ENCODE measurements around the gene FKBP10. TPM values are rescaled to one million over a fixed set of nuclear protein-coding genes. Genes with fewer than 3 reads are reported as not detected.

Gene FKBP10
- total and polyA plus RNA-seq, 7 experiments from 2014 or later = 0.34 to 0.76 TPM; not detected in 5

DNA sequence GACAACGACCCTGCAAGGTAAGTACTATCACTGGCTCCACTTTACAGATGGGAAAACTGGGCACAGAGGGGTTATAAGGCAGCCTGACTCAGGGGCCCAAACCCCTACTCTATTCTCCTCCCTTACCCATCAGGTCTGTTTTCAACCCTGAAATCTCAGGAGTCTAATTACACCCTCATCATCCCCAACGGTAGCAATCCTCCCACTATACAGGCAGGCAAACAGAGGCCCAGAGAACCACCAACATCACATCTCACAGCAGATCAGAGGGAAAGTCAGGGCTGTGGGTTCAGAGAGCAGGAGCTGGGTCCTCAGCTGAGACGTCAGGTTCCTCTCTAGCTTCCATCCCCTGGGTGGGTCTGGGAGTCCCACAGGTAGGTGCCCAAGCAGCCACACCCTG lies 42.8 kb upstream of the FKBP10 start:
- POLR2A ChIA-PET = no interaction called here
- Mint-ChIP-seq H3K4me1 (no peaks in the 10 kb centered on the region), H3K9me3 (no peaks in the 10 kb centered on the region), H3K27ac (no peak overlapping the region), H3K36me3 (no peaks in the 10 kb centered on the region), H3K4me3 (no peak overlapping the region), H3K27me3 (no peaks in the 10 kb centered on the region)
- Histone ChIP-seq H3K9me3 (ENCODE audit: control insufficient read depth in 2 of 3, low read length in 3 of 3) (no peaks in the 10 kb centered on the region), H3K36me3 (ENCODE audit: control insufficient read depth in 2 of 3, insufficient read depth in 3 of 3, low read length in 3 of 3) (no peaks in the 10 kb centered on the region), H3K27ac (ENCODE audit: low read depth, low read length) (no peak overlapping the region), H3K27me3 (ENCODE audit: control insufficient read depth in 2 of 2, insufficient read depth in 2 of 2, low read length in 2 of 2) (no peaks in the 10 kb centered on the region), H3K4me3 (ENCODE audit: low read length) (no peak overlapping the region), H3K4me1 (ENCODE audit: control insufficient read depth in 2 of 2, insufficient read depth in 2 of 2, low read length in 2 of 2) (no peaks in the 10 kb centered on the region)
- CTCF ChIA-PET = no interaction called here
- DNase-seq (no peak), ATAC-seq (no peak)
- intact Hi-C loops (cut with micrococcal nuclease) = no loop called here

DNA sequence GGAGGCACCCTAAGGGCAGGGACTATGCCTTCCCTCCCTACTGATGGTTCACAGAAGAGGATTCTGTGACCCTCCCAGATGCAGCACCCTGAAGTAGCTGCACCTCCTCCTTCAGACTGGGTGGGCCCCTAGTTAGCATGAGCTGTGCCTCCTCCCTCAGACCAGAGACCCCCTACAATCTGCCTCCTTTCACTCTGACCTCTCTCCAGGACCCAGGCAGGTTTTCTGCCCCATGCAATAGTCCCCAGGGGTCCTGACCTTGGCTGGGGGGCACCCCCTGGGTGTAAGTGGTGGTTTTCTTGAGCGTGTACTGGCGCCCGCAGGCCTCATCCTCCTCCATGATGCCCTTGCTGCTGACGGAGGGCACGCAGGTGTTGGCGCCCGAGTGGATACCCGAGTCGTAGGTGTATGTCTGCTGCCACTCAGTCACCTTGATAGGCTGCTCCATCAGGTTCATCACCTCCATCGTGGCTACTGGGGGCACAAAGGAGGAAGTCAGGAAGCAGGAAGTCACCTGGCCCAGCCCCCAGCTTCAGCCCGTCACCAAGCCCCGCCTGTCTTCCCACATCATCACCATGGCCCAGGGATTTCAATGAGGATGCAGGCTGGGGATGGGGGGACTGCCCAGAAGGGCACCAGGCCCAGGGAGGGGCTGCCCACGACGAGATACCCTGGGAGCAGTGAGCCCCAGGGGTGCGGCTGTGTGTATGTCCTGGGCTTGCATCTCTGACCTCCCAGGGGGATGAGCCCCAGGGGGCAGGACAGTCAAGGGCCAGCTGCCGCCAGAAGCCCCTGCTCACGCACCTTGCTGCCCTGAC lies 41.2 kb upstream of the FKBP10 start:
- H3K4me1 Mint-ChIP-seq = no peaks in the 10 kb centered on the region
- no peaks in the 10 kb centered on the region for H3K27me3 ChIP-seq (ENCODE audit: control insufficient read depth in 2 of 2, insufficient read depth in 2 of 2, low read length in 2 of 2)
- H3K9me3 Mint-ChIP-seq = no peaks in the 10 kb centered on the region
- intact Hi-C loops (cut with micrococcal nuclease) = no loop called here
- H3K9me3 ChIP-seq (ENCODE audit: control insufficient read depth in 2 of 3, low read length in 3 of 3) = no peaks in the 10 kb centered on the region
- H3K27ac ChIP-seq (ENCODE audit: low read depth, low read length) = no peak overlapping the region
- H3K36me3 Mint-ChIP-seq = peaks cover 0 to 3% (median 0%) of the 10 kb centered on the region in 5 donors
- POLR2A ChIA-PET = interaction anchor here (0.5 to 0.6 kb wide), 2 partner anchors 75 to 857 kb away, joined by 3 to 5 read pairs; no protein-coding TSS in a partner anchor
- no peaks in the 10 kb centered on the region for H3K36me3 ChIP-seq (ENCODE audit: control insufficient read depth in 2 of 3, insufficient read depth in 3 of 3, low read length in 3 of 3)
- H3K27ac Mint-ChIP-seq = peak overlapping the region in 1 of 9 donors; percentile 41
- no peaks in the 10 kb centered on the region for H3K4me1 ChIP-seq (ENCODE audit: control insufficient read depth in 2 of 2, insufficient read depth in 2 of 2, low read length in 2 of 2)
- CTCF ChIA-PET = no interaction called here
- no peak for ATAC-seq
- no peak for DNase-seq
- H3K4me3 Mint-ChIP-seq = no peak overlapping the region
- H3K27me3 Mint-ChIP-seq = peaks cover 0 to 5% (median 4%) of the 10 kb centered on the region in 5 donors
- H3K4me3 ChIP-seq (ENCODE audit: low read length) = no peak overlapping the region

DNA sequence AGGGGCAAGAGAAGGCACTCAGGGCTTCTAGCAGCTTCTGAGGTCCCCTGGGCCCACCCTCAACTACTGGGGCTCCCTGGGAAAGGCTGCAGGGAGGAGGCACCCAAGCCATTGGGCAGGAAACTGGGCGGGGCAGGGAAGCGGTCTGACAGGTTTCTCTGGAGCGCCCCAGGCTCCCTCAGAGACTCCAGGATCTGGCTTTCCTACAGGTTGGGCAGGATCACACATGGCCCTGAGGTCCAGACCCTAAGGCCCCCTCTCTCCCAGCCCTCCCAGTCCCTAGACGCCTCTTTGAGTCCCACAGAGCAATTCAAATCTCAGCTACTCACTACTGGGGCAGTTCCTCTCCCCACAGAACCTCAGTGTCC lies 40.6 kb upstream of the FKBP10 start:
- H3K4me1 ChIP-seq (ENCODE audit: control insufficient read depth in 2 of 2, insufficient read depth in 2 of 2, low read length in 2 of 2) = no peaks in the 10 kb centered on the region
- no peaks in the 10 kb centered on the region for H3K9me3 ChIP-seq (ENCODE audit: control insufficient read depth in 2 of 3, low read length in 3 of 3)
- Mint-ChIP-seq H3K36me3 (peaks cover 0 to 3% (median 0%) of the 10 kb centered on the region in 5 donors), H3K9me3 (no peaks in the 10 kb centered on the region), H3K4me3 (no peak overlapping the region), H3K27ac (no peak overlapping the region), H3K27me3 (peaks cover 0 to 5% (median 4%) of the 10 kb centered on the region in 5 donors), H3K4me1 (no peaks in the 10 kb centered on the region)
- intact Hi-C loops (cut with micrococcal nuclease) = no loop called here
- H3K36me3 ChIP-seq (ENCODE audit: control insufficient read depth in 2 of 3, insufficient read depth in 3 of 3, low read length in 3 of 3) = no peaks in the 10 kb centered on the region
- POLR2A ChIA-PET = no interaction called here
- ATAC-seq = no peak
- CTCF ChIA-PET = no interaction called here
- no peak overlapping the region for H3K27ac ChIP-seq (ENCODE audit: low read depth, low read length)
- no peaks in the 10 kb centered on the region for H3K27me3 ChIP-seq (ENCODE audit: control insufficient read depth in 2 of 2, insufficient read depth in 2 of 2, low read length in 2 of 2)
- no peak overlapping the region for H3K4me3 ChIP-seq (ENCODE audit: low read length)
- no peak for DNase-seq

DNA sequence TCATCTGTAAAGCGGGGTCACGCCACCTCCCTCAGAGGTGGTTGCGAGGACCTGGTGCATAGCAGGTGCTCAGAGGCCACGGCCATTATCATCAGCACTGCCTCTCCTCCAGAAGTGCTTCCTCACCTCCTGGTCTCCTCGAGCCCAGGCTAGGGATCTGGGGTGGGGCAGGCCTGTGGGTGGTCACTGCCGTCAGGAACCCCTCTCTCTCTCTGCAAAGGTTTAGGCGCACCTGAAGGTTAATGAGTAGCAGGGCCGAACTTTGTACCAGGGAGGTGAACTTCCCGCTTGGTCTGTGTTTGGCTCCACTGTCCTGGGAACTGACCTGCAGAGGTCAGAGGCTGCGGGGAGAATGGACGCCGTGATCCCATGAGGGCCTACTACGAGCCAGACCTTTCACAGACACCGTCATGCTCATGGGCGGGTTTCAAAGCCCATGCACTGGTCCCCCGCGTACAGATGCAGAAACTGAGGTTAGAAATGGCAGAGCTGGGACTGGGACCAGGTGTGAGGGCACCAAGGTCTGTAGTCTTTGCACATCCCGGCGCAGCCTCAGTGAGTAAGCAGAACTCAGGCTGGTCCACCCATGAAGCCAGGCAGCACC lies 40.1 kb upstream of the FKBP10 start:
- intact Hi-C loops (cut with micrococcal nuclease) = no loop called here
- CTCF ChIA-PET = no interaction called here

DNA sequence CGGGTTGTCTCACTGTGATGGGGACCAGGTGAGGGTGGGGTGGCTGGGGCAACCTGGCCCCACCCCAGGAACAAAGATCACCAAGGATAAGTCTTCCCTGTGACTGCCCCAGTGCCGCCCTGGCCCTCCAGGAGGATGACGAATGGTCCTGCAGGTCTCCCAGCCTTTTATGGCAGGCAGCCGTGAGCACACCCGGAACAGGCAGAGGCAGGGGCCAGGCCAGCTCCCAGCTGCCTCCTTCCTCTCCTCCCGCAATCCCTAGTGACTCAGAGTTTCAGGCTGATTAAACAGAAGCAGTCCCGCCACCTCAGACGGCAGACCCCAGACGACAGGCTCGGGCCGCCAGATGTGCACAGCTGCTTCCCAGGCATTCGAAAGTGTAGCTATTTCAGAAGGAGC lies 39.6 kb upstream of the FKBP10 start:
- Histone ChIP-seq H3K4me1 (ENCODE audit: control insufficient read depth in 2 of 2, insufficient read depth in 2 of 2, low read length in 2 of 2) (no peaks in the 10 kb centered on the region), H3K27ac (ENCODE audit: low read depth, low read length) (no peak overlapping the region), H3K4me3 (ENCODE audit: low read length) (no peak overlapping the region), H3K27me3 (ENCODE audit: control insufficient read depth in 2 of 2, insufficient read depth in 2 of 2, low read length in 2 of 2) (no peaks in the 10 kb centered on the region), H3K36me3 (ENCODE audit: control insufficient read depth in 2 of 3, insufficient read depth in 3 of 3, low read length in 3 of 3) (no peaks in the 10 kb centered on the region), H3K9me3 (ENCODE audit: control insufficient read depth in 2 of 3, low read length in 3 of 3) (no peaks in the 10 kb centered on the region)
- ChIA-PET CTCF (interaction anchor here (1.4 kb wide), 1 partner anchor 13 kb away, joined by 3 read pairs; the partner anchor contains the start of gene JUP), POLR2A (no interaction called here)
- DNase-seq (no peak), ATAC-seq (no peak)
- H3K4me1 Mint-ChIP-seq = no peaks in the 10 kb centered on the region
- no peak overlapping the region for H3K4me3 Mint-ChIP-seq
- H3K36me3 Mint-ChIP-seq = peaks cover 0 to 3% (median 0%) of the 10 kb centered on the region in 5 donors
- peaks cover 0 to 5% (median 4%) of the 10 kb centered on the region in 5 donors for H3K27me3 Mint-ChIP-seq
- intact Hi-C loops (cut with micrococcal nuclease) = no loop called here
- H3K9me3 Mint-ChIP-seq = no peaks in the 10 kb centered on the region
- no peak overlapping the region for H3K27ac Mint-ChIP-seq

More for the DNA sequence above, 40.1 kb upstream of the FKBP10 start:
- Mint-ChIP-seq H3K4me1 (no peaks in the 10 kb centered on the region), H3K27me3 (peaks cover 0 to 5% (median 4%) of the 10 kb centered on the region in 5 donors), H3K36me3 (peaks cover 0 to 3% (median 0%) of the 10 kb centered on the region in 5 donors), H3K27ac (no peak overlapping the region), H3K4me3 (no peak overlapping the region), H3K9me3 (no peaks in the 10 kb centered on the region)
- POLR2A ChIA-PET = no interaction called here
- no peaks in the 10 kb centered on the region for H3K4me1 ChIP-seq (ENCODE audit: control insufficient read depth in 2 of 2, insufficient read depth in 2 of 2, low read length in 2 of 2)
- no peak overlapping the region for H3K4me3 ChIP-seq (ENCODE audit: low read length)
- DNase-seq (no peak), ATAC-seq (no peak)
- no peak overlapping the region for H3K27ac ChIP-seq (ENCODE audit: low read depth, low read length)
- no peaks in the 10 kb centered on the region for H3K36me3 ChIP-seq (ENCODE audit: control insufficient read depth in 2 of 3, insufficient read depth in 3 of 3, low read length in 3 of 3)
- H3K9me3 ChIP-seq (ENCODE audit: control insufficient read depth in 2 of 3, low read length in 3 of 3) = no peaks in the 10 kb centered on the region
- no peaks in the 10 kb centered on the region for H3K27me3 ChIP-seq (ENCODE audit: control insufficient read depth in 2 of 2, insufficient read depth in 2 of 2, low read length in 2 of 2)

DNA sequence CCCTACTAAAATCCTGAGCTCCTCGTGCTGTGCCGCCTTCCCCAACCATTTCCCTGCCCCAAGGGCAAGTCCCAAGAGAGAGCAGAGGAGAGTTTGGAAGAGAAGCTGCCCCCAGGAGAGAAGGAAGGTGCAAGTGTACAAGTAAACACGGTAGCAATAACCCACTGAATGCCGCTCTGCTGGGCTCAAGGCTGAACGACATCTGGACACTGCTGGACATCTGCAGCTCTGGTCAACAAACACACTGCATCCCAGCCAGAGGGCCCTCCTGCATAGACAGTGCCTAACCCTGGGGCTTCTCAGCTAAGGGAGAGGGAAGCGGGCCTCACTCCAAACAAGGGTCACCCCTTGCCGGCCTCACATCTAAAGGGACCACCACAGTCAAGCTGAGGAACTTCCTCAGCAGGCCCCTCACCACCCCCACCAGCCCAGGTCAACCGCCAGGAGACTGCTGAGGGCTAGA lies 39.0 kb upstream of the FKBP10 start:
- Histone ChIP-seq H3K27ac (ENCODE audit: low read depth, low read length) (no peak overlapping the region), H3K4me1 (ENCODE audit: control insufficient read depth in 2 of 2, insufficient read depth in 2 of 2, low read length in 2 of 2) (no peaks in the 10 kb centered on the region), H3K27me3 (ENCODE audit: control insufficient read depth in 2 of 2, insufficient read depth in 2 of 2, low read length in 2 of 2) (no peaks in the 10 kb centered on the region), H3K9me3 (ENCODE audit: control insufficient read depth in 2 of 3, low read length in 3 of 3) (no peaks in the 10 kb centered on the region), H3K4me3 (ENCODE audit: low read length) (no peak overlapping the region), H3K36me3 (ENCODE audit: control insufficient read depth in 2 of 3, insufficient read depth in 3 of 3, low read length in 3 of 3) (no peaks in the 10 kb centered on the region)
- peaks cover 0 to 7% (median 4%) of the 10 kb centered on the region in 5 donors for H3K27me3 Mint-ChIP-seq
- no peaks in the 10 kb centered on the region for H3K4me1 Mint-ChIP-seq
- no peak overlapping the region for H3K4me3 Mint-ChIP-seq
- H3K9me3 Mint-ChIP-seq = no peaks in the 10 kb centered on the region
- no peak overlapping the region for H3K27ac Mint-ChIP-seq
- ChIA-PET POLR2A (no interaction called here), CTCF (interaction anchor here (1.4 kb wide), 1 partner anchor 12 kb away, joined by 3 read pairs; the partner anchor contains the start of gene JUP)
- H3K36me3 Mint-ChIP-seq = peaks cover 0 to 3% (median 0%) of the 10 kb centered on the region in 5 donors
- intact Hi-C loops (cut with micrococcal nuclease) = no loop called here
- ATAC-seq (no peak), DNase-seq (no peak)

All from naive thymus-derived CD4-positive, alpha-beta T cell (primary cell).